Non-pigmented ciliary epithelial cell (primary cell): ENCODE measurements around the gene AXDND1.
A peak's percentile ranks its signal among the peaks of the same experiment; 100 is the strongest.

Experiments
- DNase-seq: peaks from one replicate; pipeline ENCODE4 v3.0.0-alpha.2; 2010; ENCODE audit warnings: low read depth

AXDND1 gene

GRCh38 chr1:179583771-179584320, 218.1 kb downstream of the AXDND1 start:
- DNase-seq = no peak

GRCh38 chr1:179586107-179586823, 220.5 kb downstream of the AXDND1 start:
- DNase-seq = no peak

GRCh38 chr1:179587336-179587735, 221.6 kb downstream of the AXDND1 start:
- DNase-seq = no peak

GRCh38 chr1:179588425-179589024, 222.8 kb downstream of the AXDND1 start:
- no peak for DNase-seq

GRCh38 chr1:179589509-179589908, 223.7 kb downstream of the AXDND1 start:
- peak; percentile 8 for DNase-seq

GRCh38 chr1:179590671-179591070, 224.9 kb downstream of the AXDND1 start:
- no peak for DNase-seq

GRCh38 chr1:179591253-179591591, 225.5 kb downstream of the AXDND1 start:
- no peak for DNase-seq

GRCh38 chr1:179591592-179592580, 226.1 kb downstream of the AXDND1 start, which contains the start of gene TDRD5:
Gene TDRD5, plus strand, starts transcription at chr1:179591832. Its CDS starts 784 bp downstream, at chr1:179592616.
- no peak for DNase-seq

- DNase-seq = no peak
Observed at GRCh38 chr1:179598631-179599030, 232.9 kb downstream of the AXDND1 start.

GRCh38 chr1:179599623-179600249, 234.0 kb downstream of the AXDND1 start:
- peak; percentile 6 for DNase-seq

GRCh38 chr1:179601093-179601492, 235.3 kb downstream of the AXDND1 start:
- no peak for DNase-seq
